ENCODE results near the gene FBXW8. TPM values are rescaled to one million over a fixed set of nuclear protein-coding genes. Genes with fewer than 3 reads are reported as not detected.
A peak's percentile ranks its signal among the peaks of the same experiment; 100 is the strongest.

FBXW8 gene
- polyA plus RNA-seq, 3 donors, result 2.0 to 5.2 (median 2.7) TPM

DNA sequence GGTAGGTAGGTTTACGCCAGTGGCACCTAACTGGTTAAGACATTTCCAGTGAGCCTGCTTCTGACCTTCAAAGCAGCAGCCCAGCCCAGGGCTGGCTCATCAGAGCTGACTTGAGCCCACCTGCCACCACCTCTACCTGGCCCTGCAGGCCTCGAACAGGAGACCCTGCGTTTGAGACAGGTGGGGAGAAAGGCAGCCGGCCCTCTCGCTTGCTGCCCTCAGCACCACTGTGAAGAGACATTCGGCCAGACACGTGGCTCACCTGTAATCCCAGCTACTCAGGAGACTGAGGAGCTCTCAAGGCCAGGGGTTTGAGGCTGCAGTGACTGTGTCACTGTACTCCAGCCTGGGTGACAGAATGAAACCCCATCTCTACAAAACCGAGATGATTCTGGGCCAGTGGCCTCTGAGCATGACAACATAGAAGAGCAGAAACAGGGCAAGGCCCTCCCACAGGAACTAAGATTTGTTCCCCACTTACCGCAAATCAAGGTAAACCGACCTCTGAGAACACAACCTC, 114.3 kb downstream of the FBXW8 start:
- WGBS (ENCODE audit: insufficient coverage), result 92% methylated on average over 10 of the region's 10 CpGs
- no peak overlapping the region for H3K4me3 Mint-ChIP-seq

DNA sequence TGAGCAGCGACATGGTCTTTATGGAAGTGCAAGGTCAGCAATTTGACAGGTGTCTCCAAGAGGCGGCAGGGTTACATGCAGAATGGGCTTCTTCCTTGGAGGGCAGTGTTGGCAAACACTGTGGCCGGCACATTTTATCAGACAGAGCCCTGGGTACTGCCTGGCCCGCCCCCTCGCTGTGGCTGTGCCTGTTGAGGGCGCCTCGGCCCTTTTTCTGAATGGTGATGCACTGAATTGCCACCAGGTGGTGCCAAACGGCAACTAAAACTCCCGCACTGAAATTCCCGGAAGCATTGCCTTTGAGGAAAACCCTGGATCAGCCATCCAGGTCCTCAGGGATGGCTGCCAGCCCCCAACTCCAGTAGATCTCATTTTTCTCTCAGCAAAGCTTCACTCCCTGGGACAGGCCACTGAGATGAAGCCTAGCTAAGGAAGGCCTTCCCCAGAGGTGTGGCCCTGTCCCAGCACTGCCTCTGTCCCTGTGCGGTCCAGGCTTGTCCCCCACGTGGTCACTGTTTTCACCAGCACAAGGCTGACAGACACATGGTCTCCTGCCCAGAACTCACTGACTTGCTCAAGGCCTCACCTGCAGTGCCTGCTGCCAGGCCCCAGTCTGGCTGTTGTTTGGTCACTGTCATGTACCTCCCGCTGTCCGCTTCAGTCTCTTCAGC, 114.9 kb downstream of the FBXW8 start:
- Histone ChIP-seq H3K4me3 (replicated peaks in 1 of 3; ENCODE audit: low read depth in 2 of 3, low read length in 3 of 3) (no peak overlapping the region), H3K36me3 (replicated peaks in 1 of 2; ENCODE audit: control insufficient read depth in 1 of 2, insufficient read depth in 2 of 2, low read length in 2 of 2) (peaks cover 56 to 92% of the 10 kb centered on the region in 2 donors), H3K9ac (ENCODE audit: insufficient read depth, low read length, poor library complexity, severe bottlenecking) (no peak overlapping the region), H3K9me3 (replicated peaks in 1 of 2; ENCODE audit: control insufficient read depth in 1 of 2, insufficient read depth in 1 of 2, low read length in 2 of 2) (no peaks in the 10 kb centered on the region), H4K20me1 (ENCODE audit: insufficient read depth, low read length) (no peaks in the 10 kb centered on the region), H3K79me2 (ENCODE audit: insufficient read depth, low read length) (no peaks in the 10 kb centered on the region), H3K27ac (ENCODE audit: low read depth in 1 of 2, low read length in 2 of 2) (peak overlapping the region in 1 of 2 donors; percentile 52), H2AFZ (ENCODE audit: insufficient read depth, low read depth, low read length, poor library complexity, severe bottlenecking) (no peak overlapping the region), H3K4me1 (ENCODE audit: control insufficient read depth in 1 of 2, insufficient read depth in 2 of 2, low read length in 2 of 2) (peaks cover 0 to 3% of the 10 kb centered on the region in 2 donors), H3K27me3 (ENCODE audit: control insufficient read depth in 2 of 2, insufficient read depth in 2 of 2, low read length in 2 of 2) (no peaks in the 10 kb centered on the region), H3K4me2 (replicated peaks; ENCODE audit: extremely low read depth, low read length, poor library complexity, severe bottlenecking) (no peak overlapping the region)
- TF ChIP-seq, protein P1, sequence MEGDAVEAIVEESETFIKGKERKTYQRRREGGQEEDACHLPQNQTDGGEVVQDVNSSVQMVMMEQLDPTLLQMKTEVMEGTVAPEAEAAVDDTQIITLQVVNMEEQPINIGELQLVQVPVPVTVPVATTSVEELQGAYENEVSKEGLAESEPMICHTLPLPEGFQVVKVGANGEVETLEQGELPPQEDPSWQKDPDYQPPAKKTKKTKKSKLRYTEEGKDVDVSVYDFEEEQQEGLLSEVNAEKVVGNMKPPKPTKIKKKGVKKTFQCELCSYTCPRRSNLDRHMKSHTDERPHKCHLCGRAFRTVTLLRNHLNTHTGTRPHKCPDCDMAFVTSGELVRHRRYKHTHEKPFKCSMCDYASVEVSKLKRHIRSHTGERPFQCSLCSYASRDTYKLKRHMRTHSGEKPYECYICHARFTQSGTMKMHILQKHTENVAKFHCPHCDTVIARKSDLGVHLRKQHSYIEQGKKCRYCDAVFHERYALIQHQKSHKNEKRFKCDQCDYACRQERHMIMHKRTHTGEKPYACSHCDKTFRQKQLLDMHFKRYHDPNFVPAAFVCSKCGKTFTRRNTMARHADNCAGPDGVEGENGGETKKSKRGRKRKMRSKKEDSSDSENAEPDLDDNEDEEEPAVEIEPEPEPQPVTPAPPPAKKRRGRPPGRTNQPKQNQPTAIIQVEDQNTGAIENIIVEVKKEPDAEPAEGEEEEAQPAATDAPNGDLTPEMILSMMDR (IDR thresholded peaks at IDR 0.05), result peak; percentile 97
- peak; percentile 25 to 56 (median 51) for DNase-seq
- Mint-ChIP-seq H3K4me1 (peaks cover 6% of the 10 kb centered on the region), H3K4me3 (no peak overlapping the region), H3K27me3 (ENCODE audit: low read depth in 3 of 3) (no peaks in the 10 kb centered on the region), H3K36me3 (peaks cover 57 to 80% of the 10 kb centered on the region in 2 donors), H3K27ac (peak overlapping the region in 3 of 7 donors; percentile 61 to 77 (median 63)), H3K9me3 (no peaks in the 10 kb centered on the region)
- 50% methylated on average over 11 of the region's 14 CpGs for WGBS (ENCODE audit: insufficient coverage)
- intact Hi-C loops (cut with micrococcal nuclease), result loop anchor here (1.0 to 2.0 kb wide), 2 partner anchors 93 to 94 kb away; no protein-coding TSS in a partner anchor

More for the DNA sequence above, 114.3 kb downstream of the FBXW8 start:
- Histone ChIP-seq H3K27me3 (ENCODE audit: control insufficient read depth in 2 of 2, insufficient read depth in 2 of 2, low read length in 2 of 2) (no peaks in the 10 kb centered on the region), H3K79me2 (ENCODE audit: insufficient read depth, low read length) (no peaks in the 10 kb centered on the region), H3K4me3 (replicated peaks in 1 of 3; ENCODE audit: low read depth in 2 of 3, low read length in 3 of 3) (no peak overlapping the region), H3K36me3 (replicated peaks in 1 of 2; ENCODE audit: control insufficient read depth in 1 of 2, insufficient read depth in 2 of 2, low read length in 2 of 2) (peaks cover 51 to 92% of the 10 kb centered on the region in 2 donors), H3K4me1 (ENCODE audit: control insufficient read depth in 1 of 2, insufficient read depth in 2 of 2, low read length in 2 of 2) (peaks cover 0 to 3% of the 10 kb centered on the region in 2 donors), H3K27ac (ENCODE audit: low read depth in 1 of 2, low read length in 2 of 2) (no peak overlapping the region), H2AFZ (ENCODE audit: insufficient read depth, low read depth, low read length, poor library complexity, severe bottlenecking) (no peak overlapping the region), H3K9me3 (replicated peaks in 1 of 2; ENCODE audit: control insufficient read depth in 1 of 2, insufficient read depth in 1 of 2, low read length in 2 of 2) (no peaks in the 10 kb centered on the region), H3K9ac (ENCODE audit: insufficient read depth, low read length, poor library complexity, severe bottlenecking) (no peak overlapping the region), H4K20me1 (ENCODE audit: insufficient read depth, low read length) (no peaks in the 10 kb centered on the region), H3K4me2 (replicated peaks; ENCODE audit: extremely low read depth, low read length, poor library complexity, severe bottlenecking) (no peak overlapping the region)
- DNase-seq, result no peak
- Mint-ChIP-seq H3K27ac (no peak overlapping the region), H3K27me3 (ENCODE audit: low read depth in 3 of 3) (no peaks in the 10 kb centered on the region), H3K4me1 (peaks cover 6% of the 10 kb centered on the region), H3K36me3 (peaks cover 58 to 80% of the 10 kb centered on the region in 2 donors), H3K9me3 (no peaks in the 10 kb centered on the region)
- intact Hi-C loops (cut with micrococcal nuclease), result loop anchor here in 1 of 2 donors (2.0 kb wide), 1 partner anchor 94 kb away; no protein-coding TSS in a partner anchor
- TF ChIP-seq, protein P1 (IDR thresholded peaks at IDR 0.05), result no peak

Measured in CD14-positive monocyte (primary cell).